ENCODE measurements around the gene PPP1R14B.
A peak's percentile ranks its signal among the peaks of the same experiment; 100 is the strongest.

PPP1R14B gene

DNA sequence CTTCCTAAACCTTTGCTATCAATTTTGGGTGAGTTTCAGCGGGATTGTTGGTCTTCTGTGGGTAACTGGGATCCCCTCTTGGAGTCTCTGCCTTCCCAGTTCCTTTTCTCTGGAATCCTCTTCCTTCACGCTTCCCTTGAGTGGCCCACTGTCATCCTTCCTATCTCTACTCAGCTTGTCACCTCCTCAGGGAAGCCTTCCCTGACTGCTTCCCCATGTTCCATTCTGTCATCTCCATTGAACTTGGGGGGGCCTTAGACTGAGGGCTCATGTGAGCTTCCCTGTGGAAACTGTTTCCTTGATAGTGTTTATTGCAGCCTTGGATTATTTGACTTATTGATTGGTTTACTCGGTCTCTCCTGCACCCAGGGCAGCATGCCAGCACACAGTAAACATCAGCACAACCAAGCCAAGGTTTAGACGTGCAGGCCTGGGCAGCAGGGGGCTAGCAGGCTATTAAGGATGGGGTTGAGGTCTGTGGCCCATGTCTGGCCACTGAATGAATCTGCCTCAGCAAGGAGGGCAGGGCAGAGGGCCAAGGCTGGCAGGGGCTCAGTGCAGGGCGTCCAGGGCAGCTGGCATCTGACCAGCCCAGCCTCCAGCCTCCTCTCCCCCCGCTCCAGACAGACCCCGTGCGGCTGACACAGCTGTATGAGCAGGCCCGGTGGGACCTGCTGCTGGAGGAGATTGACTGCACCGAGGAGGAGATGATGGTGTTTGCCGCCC lies 28.0 kb downstream of the PPP1R14B start:
- no peak for DNase-seq (ENCODE audit: extremely low read depth in 1 of 2, low read depth in 1 of 2)

DNA sequence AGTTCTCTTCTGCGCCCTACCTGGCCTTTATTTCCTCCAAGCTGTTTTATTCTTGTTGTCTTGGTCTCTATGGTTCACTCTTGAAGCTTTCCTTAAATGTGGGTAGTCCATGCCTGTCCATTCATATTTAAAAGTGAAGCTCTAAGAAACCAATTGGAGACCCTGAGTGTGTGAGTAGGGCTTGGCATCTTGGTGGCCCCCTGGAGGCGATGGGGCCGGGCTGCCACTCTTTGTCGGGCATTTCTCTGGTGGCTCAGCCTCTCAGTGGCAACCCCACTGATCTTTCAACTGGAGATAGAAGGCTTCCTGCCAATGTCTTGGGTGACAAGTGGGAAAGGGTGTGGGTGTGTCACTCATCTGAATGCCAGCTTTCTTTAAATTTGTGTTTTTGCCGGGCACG lies 29.9 kb downstream of the PPP1R14B start:
- no peak for DNase-seq (ENCODE audit: extremely low read depth in 1 of 2, low read depth in 1 of 2)

DNA sequence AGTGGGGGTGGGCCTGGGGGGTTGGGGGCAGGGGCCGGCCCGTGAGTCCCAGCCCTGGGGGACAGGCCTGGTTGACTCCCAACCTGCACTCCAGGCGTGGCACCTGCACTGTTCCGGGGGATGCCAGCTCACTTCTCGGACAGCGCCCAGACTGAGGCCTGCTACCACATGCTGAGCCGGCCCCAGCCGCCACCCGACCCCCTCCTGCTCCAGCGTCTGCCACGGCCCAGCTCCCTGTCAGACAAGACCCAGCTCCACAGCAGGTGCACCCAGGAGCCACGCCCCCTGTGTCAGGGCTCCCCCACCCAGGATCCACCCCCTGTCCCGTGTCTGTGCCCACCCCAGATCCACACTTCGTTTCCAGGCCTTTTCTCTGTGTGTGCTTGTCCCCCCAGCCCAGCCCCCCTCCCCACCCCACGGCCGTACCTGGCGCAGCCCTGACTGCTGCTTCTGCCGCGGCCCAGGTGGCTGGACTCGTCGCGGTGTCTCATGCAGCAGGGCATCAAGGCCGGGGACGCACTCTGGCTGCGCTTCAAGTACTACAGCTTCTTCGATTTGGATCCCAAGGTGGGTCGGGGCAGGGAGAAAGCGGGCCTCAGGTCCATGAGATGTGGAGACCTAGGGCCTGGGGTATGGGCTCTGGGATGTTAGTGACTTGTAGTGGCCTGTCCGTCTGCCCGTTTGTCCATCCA lies 35.4 kb downstream of the PPP1R14B start:
- DNase-seq (ENCODE audit: extremely low read depth in 1 of 2, low read depth in 1 of 2), result no peak

DNA sequence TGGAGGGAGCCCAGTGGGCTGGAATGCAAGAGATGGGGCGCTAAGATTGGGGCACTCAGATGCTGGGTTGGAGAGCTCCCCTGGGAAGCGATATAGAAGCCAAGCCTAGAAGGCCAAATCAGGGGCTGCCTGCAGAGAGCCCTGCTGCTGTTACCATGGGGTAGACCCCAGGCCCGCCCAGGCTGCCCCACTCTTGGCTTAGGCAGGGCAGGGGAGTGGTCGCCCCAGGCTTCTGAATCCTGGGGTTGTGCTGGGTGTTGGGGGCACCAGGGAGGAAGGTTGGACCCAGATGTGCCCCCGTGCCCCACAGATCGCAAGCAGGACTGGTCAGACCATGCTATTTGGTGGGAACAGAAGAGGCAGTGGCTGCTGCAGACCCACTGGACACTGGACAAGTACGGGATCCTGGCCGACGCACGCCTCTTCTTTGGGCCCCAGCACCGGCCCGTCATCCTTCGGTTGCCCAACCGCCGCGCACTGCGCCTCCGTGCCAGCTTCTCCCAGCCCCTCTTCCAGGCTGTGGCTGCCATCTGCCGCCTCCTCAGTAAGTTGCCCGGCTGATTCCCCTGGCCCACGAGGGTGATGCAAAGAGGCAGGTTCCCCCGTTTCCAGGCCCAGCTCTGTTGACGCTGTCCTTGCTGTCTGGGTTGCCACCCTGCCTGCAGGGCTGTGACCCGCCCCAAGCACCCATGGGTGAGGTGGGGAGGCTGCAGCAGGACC lies 36.3 kb downstream of the PPP1R14B start:
- no peak for DNase-seq (ENCODE audit: extremely low read depth in 1 of 2, low read depth in 1 of 2)

DNA sequence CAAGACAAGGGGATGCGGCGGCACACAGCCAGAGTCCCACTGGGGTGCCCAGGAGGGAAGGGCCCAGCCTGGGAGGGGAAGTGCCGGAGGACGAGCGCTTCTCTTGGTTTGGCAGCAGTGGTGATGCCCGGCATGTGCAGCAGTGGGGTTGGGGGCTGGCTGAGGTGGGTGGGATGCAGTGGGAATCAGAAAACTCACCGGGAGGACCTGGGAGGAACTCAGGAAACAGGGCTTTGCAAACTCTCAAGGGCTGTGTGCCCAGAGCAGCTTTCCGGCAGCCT lies 37.2 kb downstream of the PPP1R14B start:
- DNase-seq (ENCODE audit: extremely low read depth in 1 of 2, low read depth in 1 of 2), result no peak

DNA sequence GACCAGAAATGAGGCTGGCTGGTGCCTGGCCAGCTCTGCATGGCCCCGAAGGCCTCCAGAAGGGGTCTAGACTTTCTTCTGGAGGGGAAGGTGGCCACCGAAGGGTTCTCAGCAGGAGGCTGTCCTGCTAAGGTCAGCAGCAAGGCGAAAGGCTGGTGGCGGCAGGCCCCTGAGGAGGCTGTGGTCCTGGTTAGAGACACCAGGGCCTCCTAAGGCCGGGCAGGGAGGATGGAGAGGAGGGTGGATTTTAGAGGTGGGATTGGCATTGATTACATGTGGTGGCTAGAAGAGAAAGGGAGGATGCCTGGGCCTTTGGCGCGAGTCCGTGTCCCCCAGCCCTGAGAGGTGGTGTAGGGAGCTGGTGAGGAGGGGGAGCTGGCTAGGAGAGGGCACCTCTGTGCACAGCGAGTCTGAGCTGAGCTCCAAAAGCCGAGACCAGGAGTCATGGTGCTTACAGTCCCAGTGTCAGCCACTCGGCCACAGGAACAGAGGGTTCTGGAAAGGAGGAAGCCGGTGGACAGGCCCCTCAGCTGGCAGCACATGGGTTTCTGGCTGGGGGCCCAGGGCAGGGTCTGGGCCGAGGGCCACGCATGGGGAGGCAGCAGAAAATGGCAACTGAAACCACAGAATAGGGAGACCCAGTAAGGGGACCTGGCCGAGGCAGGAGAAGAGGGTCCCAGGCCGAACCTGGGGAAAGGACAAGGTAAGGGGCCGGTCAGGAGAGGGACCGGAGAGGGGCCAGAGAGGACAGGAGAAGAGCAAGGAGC lies 37.8 kb downstream of the PPP1R14B start:
- DNase-seq (ENCODE audit: extremely low read depth in 1 of 2, low read depth in 1 of 2), result no peak

DNA sequence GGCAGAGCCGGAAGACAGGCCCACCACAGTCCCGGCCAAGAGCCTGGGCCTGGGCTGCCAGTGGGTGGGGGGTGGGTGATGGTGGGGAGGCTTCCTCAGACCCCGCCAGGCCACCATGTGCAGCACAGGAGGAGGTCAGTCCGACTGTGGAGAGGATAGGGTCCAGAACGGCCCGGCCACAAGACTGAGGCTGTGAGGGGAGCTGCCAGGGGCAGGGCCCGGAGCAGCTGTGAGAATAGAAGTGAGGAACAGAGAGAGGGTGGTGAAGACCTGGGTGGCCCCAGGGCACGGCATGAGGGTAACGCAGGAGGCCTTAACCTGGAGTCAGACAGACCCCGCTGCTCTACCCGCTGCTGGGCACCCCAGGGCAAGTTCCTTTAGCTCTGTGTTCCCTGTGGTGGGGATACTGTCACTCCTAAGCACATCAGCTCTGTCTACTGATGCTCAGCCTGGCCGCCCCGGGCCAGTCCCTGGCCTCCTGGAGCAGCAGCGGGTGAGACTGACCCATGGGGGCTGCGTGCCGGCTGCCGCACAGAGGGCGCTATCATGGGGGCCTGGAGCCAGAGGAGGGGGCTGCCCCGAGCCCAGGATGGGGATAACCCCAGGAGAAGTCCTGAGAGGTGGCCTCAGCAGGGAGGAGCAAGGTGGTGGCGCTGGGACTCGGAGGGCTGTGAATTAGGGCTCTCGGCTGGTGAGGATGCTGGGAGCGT lies 38.5 kb downstream of the PPP1R14B start:
- no peak for DNase-seq (ENCODE audit: extremely low read depth in 1 of 2, low read depth in 1 of 2)

DNA sequence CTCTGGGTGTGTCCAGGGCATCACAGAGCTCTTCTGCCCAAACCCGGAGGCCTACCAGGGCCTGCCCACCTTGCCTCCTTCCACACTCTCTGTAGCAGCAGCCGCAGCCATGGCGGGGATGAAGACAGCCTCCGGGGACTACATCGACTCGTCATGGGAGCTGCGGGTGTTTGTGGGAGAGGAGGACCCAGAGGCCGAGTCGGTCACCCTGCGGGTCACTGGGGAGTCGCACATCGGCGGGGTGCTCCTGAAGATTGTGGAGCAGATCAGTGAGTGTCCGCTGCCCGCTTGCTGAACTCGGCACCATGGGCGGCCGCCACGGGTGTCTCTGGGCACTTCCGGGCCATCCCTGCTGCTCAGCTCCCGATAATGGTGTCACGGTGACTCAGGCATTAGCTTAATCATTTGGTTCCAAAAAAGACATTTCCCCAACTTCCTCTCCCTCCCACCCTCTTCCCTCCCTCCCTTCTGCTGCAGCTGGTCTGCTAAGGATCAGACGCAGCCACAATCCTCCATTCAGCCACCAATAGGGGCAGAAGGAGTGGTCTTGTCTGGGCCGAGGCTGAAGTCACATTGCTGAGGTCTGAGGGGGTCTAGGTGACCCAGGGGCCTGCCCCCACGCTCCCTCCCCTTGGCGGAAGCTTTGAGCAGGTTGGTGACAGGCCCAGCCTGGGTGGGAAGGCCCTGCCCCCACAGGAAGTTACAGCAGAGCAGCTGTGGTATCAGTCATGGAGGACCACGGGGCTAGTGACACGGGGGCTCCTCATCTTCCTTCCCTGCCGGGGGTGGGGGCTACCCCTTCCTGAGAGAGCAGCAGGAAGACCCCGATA lies 39.3 kb downstream of the PPP1R14B start:
- peak; percentile 76 to 90 for DNase-seq (ENCODE audit: extremely low read depth in 1 of 2, low read depth in 1 of 2)

DNA sequence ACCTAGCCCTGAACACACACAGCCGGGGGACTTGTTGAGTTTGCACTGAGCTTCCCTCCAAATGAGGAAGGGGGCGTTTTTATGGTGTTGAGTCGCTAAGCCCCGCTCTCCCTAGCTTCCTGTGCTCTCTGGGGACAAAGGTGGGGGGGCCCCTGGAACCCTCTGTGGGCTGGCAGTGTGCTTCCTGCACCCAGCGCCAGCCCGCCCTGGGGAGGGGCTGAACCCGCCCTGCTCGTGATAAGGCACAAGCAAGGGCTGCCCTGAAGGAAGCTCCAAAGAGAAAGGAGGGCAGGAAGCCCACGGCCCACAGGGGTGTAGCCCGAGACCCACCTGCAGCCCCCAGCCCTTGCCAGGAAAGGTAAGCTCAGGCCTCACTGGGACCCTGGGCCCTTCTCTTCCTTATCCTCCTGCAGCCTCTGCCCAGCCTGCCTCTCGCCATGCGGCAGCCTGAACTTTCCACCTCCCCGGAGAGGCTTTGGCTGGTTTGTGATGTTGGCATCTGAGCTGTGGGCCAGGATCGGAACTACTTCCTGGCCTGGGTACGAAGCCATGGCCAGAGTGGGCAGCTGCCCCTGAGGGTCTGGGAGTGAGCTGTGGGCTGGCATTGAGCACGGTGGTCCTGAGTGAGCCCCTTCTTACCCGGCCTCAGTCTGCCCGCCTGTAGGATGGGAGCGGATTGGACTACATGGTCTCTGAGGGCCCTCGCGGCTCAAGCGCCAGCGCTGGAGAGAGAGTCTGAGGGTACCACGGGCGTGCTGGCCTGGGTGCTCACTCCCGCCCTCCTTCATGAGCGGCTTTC lies 40.1 kb downstream of the PPP1R14B start, which contains the start of gene FERMT3:
Gene FERMT3 (plus strand): TSS at position 265 of the 799 bp plus-strand sequence. CDS start 644 bp downstream, outside the sequence.
- peak; percentile 69 to 78 for DNase-seq (ENCODE audit: extremely low read depth in 1 of 2, low read depth in 1 of 2)

DNA sequence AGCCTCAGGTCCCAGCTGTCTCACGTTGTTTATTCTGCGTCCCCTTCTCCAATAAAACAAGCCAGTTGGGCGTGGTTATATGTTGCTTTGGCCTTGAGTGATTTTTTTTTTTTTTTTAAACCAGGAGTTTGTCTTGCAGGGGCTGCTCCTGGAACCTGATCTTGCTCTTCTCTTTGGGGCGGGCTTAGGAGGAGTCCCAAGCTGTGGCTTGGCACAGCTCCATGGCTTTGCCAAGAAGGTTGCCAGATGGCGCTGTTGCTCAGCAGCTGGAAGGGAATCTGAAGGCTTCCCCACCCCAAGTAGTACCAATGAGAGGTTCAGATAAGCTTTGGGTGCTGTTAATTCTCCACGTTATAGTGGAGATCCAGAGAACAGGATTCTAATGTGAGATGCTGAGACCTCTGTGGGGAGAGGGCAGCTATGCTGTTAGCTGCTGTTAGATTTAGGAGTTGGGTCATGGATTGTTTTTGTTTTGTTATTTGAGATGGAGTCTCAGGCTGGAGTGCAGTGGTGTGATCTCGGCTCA lies 42.2 kb downstream of the PPP1R14B start:
- peak in 1 of 2 donors; percentile 61 for DNase-seq (ENCODE audit: extremely low read depth in 1 of 2, low read depth in 1 of 2)

DNA sequence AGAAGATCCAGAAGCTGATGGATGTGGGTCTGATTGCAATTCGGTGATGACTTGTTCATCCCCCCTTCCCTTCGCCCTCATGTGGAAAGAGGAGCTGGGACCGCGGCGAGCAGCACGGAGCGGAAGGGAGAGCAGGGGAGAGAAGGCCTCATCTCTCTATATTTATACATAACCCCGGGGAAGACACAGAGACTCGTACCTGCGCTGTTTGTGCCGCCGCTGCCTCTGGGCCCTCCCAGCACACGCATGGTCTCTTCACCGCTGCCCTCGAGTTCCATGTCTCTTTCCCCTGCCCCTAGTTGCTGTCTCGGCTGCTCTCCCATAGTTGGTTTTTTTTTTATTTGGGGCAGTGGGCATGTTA lies 42.7 kb downstream of the PPP1R14B start:
- DNase-seq (ENCODE audit: extremely low read depth in 1 of 2, low read depth in 1 of 2), result no peak

DNA sequence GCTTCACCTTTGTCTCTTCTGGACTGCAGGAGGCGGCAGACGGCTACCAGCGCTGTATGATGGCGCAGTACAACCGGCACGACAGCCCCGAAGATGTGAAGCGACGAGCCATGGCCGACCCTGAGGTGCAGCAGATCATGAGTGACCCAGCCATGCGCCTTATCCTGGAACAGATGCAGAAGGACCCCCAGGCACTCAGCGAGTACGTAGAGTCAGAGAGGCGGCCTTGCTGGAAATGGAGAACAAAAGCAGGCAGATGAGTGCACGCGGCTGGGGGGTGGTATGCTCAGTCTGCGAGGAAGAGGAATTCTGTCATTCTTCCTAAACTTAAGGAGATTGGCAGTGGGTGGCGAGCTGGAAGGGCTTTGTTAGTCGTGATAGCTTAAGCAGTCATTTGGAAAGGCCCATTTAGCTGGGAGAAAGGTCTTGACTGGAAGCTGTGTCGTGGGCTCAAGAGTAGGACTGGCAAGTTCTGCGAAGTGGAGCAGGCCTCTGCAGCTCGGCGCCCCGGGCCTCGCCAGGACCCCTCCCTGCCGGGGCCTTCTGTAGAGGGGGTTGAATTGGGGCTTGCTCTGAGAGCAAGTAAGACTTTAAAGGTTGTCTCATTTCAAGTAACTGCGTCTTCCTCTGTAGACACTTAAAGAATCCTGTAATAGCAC lies 43.2 kb downstream of the PPP1R14B start:
- no peak for DNase-seq (ENCODE audit: extremely low read depth in 1 of 2, low read depth in 1 of 2)

DNA sequence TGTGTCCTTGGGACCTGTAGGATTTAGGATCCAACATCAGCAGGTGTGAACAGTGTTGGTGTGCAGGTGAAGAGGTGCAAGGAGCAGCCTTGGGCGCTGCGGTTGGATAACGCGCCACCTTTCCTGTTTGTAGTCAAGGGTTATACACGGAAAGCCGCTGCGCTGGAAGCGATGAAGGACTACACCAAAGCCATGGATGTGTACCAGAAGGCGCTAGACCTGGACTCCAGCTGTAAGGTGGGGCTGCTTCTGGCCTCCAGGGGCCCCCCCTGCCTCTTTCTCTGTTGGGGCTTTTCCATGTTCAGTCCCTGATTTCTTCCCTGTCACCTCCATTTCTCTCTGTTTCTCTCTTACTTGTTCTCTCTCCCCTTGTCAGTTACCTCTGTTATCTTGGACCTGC lies 43.8 kb downstream of the PPP1R14B start:
- DNase-seq (ENCODE audit: extremely low read depth in 1 of 2, low read depth in 1 of 2), result no peak

DNA sequence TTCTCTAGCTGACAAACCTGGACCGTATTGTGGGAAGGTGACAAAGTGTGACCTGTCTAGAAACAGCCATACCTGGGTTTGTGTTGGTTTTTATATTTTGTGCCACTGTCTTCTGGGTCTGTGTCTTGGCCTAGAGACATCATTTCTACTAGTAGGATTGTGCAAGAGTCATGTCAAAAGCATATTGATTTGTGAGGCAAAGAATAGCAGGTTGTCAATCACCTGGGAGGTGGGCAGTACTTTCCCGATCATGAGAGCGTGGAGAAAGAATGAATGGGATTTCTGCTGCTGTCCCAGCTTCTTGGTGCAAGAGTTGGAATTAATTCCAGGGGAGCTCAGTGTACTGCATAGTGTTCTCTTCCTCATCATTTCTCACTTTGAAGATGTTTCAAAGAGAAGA lies 45.2 kb downstream of the PPP1R14B start:
- no peak for DNase-seq (ENCODE audit: extremely low read depth in 1 of 2, low read depth in 1 of 2)

DNA sequence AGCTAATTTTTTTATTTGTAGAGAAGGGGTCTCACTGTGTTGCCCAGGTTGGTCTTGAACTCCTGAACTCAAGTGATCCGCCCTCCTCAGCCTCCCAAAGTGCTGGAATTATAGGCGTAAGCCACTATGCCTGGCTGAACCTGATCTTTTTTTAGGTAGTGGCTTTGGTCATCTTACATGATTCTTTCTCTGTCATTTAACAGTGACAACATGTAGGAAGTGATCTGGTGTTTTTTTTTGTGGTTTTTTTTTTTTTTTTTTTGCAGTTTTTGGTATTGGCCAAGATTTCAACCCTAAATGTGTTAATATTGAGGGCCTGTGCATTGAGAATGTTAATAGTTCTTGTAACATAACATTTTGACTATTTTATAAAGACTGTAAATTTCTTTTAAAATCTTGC lies 48.2 kb downstream of the PPP1R14B start:
- no peak for DNase-seq (ENCODE audit: extremely low read depth in 1 of 2, low read depth in 1 of 2)

DNA sequence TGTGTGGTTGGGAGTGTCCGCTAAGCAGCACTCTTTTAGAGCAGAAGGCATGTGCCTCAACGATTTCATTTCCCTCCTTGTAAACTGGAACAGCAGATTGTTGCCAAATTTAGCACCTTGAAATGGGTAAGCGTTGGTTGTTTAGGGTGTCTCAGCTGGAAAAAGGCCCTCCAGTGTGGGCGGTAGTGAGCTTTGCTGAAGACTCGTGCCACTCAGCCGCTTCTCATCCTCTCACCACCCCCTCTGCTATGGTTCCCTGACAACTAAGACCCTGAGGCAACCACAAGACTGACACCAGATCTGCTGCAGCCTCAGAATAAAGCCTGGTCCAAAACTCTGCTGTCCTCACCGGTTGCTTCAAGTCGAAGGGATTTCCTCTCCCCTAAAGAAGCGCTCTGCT lies 50.1 kb downstream of the PPP1R14B start:
- no peak for DNase-seq (ENCODE audit: extremely low read depth in 1 of 2, low read depth in 1 of 2)

All from stimulated activated CD8-positive, alpha-beta memory T cell treated with anti-CD3 and anti-CD28 coated beads, Interleukin-7, amount 100 ng/mL, for 48 hours (primary cell).